ENCODE data around the gene MLC1. TPM values are rescaled to one million over a fixed set of nuclear protein-coding genes. Genes with fewer than 3 reads are reported as not detected.

The MLC1 gene
- total RNA-seq, 1 donor from 2014 or later = not detected

DNA sequence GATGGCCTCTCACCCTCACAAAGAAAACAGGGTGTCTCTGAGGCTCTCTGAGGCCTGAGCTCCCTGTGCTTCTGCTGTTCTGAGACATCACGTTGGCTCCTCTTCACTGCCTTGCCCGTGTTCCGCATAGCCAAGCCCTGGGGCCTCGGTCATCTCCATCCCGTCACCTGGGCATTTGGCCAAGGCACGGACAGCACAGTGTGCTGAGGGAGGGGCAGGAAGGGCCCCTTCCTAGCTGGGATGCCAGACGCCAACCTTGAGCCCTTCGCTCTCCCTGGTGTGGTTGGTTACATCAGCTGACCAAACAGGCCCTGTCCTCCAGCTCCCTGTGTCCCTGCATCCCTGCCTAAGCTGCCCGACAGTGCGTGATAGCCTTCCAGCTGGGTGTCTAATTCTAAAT is 30.5 kb upstream of the MLC1 start:
- intact Hi-C loops (cut with micrococcal nuclease) = no loop called here
- peaks cover 15% of the 10 kb centered on the region for H3K27me3 Mint-ChIP-seq (ENCODE audit: insufficient read depth)
- H3K4me1 Mint-ChIP-seq (ENCODE audit: low read depth) = peaks cover 13% of the 10 kb centered on the region
- H3K4me3 Mint-ChIP-seq = no peak overlapping the region
- no peak for DNase-seq (ENCODE audit: low spot score)
- no peaks in the 10 kb centered on the region for H3K36me3 Mint-ChIP-seq (ENCODE audit: low read depth)
- H3K9me3 Mint-ChIP-seq = no peaks in the 10 kb centered on the region
- H3K27ac Mint-ChIP-seq = no peak overlapping the region

DNA sequence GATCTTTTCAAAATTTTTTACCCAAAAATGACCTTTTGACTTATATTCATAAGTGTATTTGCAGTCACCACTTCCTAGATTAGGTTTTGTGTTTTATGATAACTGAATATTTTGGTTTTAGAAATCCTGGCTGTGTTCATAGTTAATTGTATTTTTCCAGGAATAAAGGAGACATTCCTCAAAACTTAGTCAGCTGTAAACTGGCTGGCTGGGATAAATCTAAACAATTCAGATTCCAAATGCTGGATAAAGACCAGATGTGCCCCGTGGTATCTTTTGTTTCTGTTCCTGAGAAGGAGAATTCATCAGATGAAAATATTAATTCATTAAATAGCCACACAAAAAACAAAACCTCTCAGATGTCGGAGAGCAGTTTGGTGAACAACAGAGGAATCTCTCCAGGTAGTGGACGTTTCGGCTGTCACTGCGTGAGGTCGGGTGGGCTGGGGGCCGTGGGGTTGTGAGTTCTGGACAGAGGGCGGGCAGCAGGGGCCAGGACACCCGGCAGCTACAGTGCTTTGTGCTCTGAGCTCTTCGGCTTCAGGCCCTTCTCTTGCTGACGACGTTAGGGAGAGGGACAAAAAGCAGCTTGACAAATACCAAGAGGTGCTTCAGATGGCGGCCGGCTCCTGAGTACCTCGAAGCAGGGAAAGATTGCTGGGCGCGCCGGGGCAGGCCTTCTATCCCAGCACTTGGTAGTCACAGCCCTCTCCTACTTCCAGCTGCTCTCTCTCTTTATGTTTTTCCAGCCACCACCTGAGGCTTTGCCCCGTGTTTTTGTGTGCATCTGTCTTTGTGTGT is 29.2 kb upstream of the MLC1 start:
- peaks cover 13% of the 10 kb centered on the region for H3K4me1 Mint-ChIP-seq (ENCODE audit: low read depth)
- H3K36me3 Mint-ChIP-seq (ENCODE audit: low read depth) = no peaks in the 10 kb centered on the region
- no peak overlapping the region for H3K27ac Mint-ChIP-seq
- H3K9me3 Mint-ChIP-seq = no peaks in the 10 kb centered on the region
- H3K27me3 Mint-ChIP-seq (ENCODE audit: insufficient read depth) = peaks cover 13% of the 10 kb centered on the region
- no peak overlapping the region for H3K4me3 Mint-ChIP-seq
- DNase-seq (ENCODE audit: low spot score) = no peak
- intact Hi-C loops (cut with micrococcal nuclease) = no loop called here

DNA sequence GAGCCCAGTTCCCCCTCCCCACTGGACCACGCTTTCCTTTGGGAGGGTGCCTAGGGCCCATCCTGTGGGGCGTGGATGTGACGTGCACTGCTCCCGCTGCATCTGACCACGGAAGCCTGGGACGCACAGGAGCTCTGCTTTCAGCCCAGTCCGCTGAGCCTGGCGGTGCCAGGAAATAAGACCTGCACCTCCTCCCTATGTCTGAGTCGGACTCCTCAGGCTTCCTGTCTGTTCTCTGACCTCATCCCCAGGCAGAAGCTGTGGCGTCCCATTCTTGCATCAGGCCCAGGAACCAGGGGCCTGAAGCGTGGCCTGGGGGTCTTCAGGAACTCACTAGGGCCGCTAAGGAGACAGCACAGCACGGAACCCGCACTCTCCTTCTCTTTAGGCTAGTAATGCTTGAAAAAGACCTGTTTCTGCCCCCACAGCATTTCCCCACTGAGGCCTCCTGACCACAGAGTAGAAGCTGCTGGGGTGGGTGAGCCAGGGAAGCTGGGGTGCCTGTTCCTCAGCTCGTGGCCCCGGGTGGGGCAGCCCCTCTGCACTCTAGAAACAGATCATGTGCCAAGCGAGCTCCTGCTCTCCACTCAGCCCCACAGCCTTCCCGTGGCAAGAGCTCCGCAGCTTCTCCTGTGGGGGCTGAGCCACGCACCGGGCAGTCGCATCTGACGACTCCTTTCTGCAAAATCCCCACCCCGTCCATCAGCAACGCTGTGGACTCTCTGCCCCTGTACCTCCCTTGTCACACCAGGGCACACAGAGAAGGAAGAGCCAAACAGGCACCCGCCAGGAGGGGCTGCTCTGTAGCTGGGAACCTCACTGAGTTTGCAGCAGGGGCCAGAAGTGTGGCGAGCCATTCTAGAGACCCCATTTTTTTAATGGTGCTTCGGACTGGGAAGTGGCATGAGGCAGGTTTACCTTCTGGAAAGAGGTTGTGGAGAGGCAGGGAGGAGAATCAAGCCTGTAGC is 27.2 kb upstream of the MLC1 start:
- no peak for DNase-seq (ENCODE audit: low spot score)
- intact Hi-C loops (cut with micrococcal nuclease) = loop anchor here (1.0 kb wide), 1 partner anchor 8 kb away; no protein-coding TSS in a partner anchor
- Mint-ChIP-seq H3K36me3 (ENCODE audit: low read depth) (no peaks in the 10 kb centered on the region), H3K4me1 (ENCODE audit: low read depth) (peaks cover 13% of the 10 kb centered on the region), H3K4me3 (no peak overlapping the region), H3K27ac (no peak overlapping the region), H3K27me3 (ENCODE audit: insufficient read depth) (peaks cover 8% of the 10 kb centered on the region), H3K9me3 (no peaks in the 10 kb centered on the region)

DNA sequence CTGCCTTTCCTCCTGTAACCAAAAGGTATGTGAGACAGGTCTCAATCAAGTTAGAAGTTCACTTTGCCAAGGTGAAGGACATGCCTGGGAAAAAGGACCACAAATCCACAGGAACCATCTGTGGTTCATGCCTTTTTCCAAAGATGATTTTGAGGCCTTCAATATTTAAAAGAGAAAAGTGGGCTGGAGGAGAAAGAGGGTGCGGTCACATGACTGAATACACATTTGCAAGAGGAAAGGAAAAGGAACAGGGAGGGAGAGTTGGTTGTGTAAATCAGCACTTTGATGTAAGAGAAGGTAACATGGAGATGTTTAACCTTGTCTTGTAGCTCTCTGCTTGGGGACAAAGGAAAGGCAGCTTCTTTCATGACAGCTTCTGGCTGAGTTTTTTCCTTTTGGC is 25.8 kb upstream of the MLC1 start:
- H3K27ac Mint-ChIP-seq = no peak overlapping the region
- peaks cover 8% of the 10 kb centered on the region for H3K27me3 Mint-ChIP-seq (ENCODE audit: insufficient read depth)
- H3K36me3 Mint-ChIP-seq (ENCODE audit: low read depth) = no peaks in the 10 kb centered on the region
- peaks cover 14% of the 10 kb centered on the region for H3K4me1 Mint-ChIP-seq (ENCODE audit: low read depth)
- intact Hi-C loops (cut with micrococcal nuclease) = no loop called here
- no peaks in the 10 kb centered on the region for H3K9me3 Mint-ChIP-seq
- DNase-seq (ENCODE audit: low spot score) = no peak
- no peak overlapping the region for H3K4me3 Mint-ChIP-seq

DNA sequence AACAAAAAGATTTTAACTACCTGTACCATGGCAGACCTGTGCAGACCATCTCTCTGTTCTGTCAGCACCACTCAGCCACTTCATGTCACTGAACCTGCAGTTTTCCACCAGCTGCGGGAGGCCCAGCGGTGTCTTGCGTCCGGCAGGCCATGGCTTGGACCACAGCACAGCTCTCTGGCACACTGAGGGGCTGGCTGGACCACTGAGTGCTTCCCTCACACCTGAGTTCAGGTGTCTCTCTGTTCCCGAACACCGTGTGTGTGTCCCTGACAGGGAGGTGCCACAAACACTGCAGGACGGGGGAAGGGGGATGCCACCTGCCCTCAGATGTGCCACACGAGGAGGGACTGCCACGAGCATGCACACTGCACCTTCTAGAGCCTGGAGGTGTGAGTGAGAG is 22.3 kb upstream of the MLC1 start:
- Mint-ChIP-seq H3K9me3 (no peaks in the 10 kb centered on the region), H3K27ac (no peak overlapping the region), H3K36me3 (ENCODE audit: low read depth) (no peaks in the 10 kb centered on the region), H3K4me1 (ENCODE audit: low read depth) (peaks cover 22% of the 10 kb centered on the region), H3K27me3 (ENCODE audit: insufficient read depth) (peaks cover 3% of the 10 kb centered on the region), H3K4me3 (no peak overlapping the region)
- DNase-seq (ENCODE audit: low spot score) = no peak
- intact Hi-C loops (cut with micrococcal nuclease) = no loop called here

DNA sequence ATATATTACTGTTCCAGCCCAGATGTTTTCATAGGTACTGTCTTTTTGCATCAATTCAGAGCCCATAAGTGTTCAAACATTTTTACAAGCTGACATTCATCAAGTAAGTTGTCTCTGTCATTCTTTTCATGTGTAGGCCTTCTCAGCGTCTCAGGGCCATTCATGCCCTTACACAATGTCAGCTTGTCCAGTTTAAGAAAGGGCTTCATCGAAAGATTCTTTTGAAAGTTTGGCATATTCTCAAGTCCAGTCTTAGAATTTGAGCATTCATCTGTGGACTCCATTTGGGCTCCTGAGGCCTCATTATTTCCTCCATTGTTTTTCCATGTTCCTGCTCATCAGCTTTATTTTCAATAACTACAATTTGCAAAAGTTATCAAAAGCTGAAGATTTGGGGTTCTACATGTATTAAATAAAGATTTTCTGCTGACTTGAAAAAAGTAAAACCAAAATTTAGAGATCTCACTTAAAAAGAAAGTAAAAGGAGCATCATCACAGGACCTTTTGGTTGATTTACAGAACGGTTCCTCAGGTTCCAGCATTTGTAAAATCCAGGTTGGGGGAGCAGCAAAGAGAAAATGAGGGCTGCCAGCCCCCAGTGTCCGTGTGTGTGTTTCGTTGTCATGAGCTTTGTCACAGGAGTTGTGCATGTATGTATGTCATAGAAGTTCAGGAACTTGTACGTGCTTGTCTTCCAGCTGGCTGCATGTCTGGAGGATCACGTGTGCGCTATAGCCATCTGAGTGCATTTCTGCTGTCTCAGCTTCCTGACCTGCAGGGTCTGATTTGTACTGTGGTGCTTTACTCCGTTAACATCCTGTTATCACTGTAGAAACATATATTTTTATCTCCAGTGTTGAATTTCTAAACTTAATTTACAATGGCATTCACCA is 20.2 kb upstream of the MLC1 start:
- H3K36me3 Mint-ChIP-seq (ENCODE audit: low read depth) = no peaks in the 10 kb centered on the region
- DNase-seq (ENCODE audit: low spot score) = no peak
- intact Hi-C loops (cut with micrococcal nuclease) = no loop called here
- peaks cover 3% of the 10 kb centered on the region for H3K27me3 Mint-ChIP-seq (ENCODE audit: insufficient read depth)
- H3K4me3 Mint-ChIP-seq = peak overlapping the region; percentile 47
- peak overlapping the region; percentile 73 for H3K27ac Mint-ChIP-seq
- peaks cover 14% of the 10 kb centered on the region for H3K4me1 Mint-ChIP-seq (ENCODE audit: low read depth)
- H3K9me3 Mint-ChIP-seq = no peaks in the 10 kb centered on the region

DNA sequence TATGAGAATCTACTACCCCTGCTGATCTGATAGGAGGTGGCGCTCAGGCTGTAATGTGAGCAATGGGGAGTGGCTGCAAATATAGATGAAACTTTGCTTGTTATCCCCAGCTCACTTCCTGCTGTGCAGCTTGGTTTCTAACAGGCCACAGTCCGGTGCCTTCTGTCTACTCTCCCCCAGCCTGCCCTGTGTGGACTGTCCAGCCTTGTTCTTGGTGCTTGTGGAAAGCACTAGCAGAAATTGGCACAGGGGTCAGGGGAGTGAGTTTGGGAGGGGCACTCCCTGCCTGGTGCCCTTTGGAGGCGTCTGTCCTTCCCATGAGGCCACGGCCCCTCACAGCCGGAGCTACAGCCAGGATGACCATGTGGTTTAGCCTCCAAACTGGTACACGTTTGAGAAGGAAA is 18.9 kb upstream of the MLC1 start:
- Mint-ChIP-seq H3K4me1 (ENCODE audit: low read depth) (peaks cover 14% of the 10 kb centered on the region), H3K27ac (no peak overlapping the region), H3K4me3 (no peak overlapping the region), H3K27me3 (ENCODE audit: insufficient read depth) (peaks cover 3% of the 10 kb centered on the region), H3K9me3 (no peaks in the 10 kb centered on the region), H3K36me3 (ENCODE audit: low read depth) (no peaks in the 10 kb centered on the region)
- intact Hi-C loops (cut with micrococcal nuclease) = loop anchor here (1.0 kb wide), 1 partner anchor 8 kb away; no protein-coding TSS in a partner anchor
- no peak for DNase-seq (ENCODE audit: low spot score)

DNA sequence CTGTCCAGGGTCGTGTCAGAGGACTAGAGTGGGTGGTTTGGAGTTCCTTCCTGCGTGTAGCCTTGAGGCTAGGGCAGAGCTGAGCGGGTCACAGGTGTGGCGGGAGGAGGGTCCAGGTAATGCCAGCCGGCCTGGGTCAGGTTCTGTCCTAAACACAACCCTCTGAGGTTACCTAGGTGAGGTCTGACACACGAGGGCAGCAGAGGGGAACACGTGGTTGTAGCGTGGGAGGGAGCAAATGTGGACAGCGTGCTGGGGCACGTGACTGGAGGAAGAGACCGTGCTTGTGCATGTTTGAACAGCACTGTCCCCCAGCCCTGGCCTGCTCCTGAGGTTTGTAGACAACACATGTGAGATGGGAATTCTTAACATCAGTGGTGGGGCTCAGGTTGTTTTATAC is 17.7 kb upstream of the MLC1 start:
- H3K36me3 Mint-ChIP-seq (ENCODE audit: low read depth) = no peaks in the 10 kb centered on the region
- intact Hi-C loops (cut with micrococcal nuclease) = no loop called here
- DNase-seq (ENCODE audit: low spot score) = no peak
- H3K27me3 Mint-ChIP-seq (ENCODE audit: insufficient read depth) = peaks cover 3% of the 10 kb centered on the region
- no peak overlapping the region for H3K27ac Mint-ChIP-seq
- H3K4me1 Mint-ChIP-seq (ENCODE audit: low read depth) = peaks cover 14% of the 10 kb centered on the region
- no peak overlapping the region for H3K4me3 Mint-ChIP-seq
- no peaks in the 10 kb centered on the region for H3K9me3 Mint-ChIP-seq

DNA sequence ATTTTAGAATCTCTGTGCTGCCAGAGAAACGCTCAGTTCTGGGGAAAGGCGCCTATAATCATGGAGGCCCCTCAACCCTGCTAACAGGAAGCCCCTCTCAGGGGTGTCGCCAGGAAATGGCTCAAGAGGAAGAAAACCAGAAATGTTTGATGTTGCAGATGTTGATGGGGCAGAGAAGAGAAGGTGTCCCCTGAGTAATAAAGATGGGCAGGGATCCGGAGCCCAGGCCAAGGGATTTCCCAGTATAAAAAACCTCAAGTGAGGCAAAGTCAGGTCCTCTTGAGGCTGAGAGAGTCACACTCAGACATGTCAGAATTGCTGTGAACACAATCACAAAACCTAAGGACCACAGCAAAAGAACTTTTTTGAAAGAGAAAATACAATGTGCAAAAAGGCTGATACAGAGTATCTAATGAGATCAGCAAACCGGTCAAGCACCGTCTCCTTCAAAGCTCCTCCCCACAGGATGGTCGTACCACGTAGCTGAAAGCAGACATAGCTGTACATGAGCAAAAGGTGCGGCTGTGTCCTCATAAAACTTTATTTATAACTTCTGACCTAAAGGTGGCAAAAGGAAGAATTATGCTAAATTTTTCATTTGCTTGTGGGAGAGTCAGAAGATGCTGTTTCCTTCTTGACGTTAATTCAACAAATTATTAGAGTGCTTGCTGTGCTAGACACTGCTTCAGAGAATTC is 16.8 kb upstream of the MLC1 start:
- DNase-seq (ENCODE audit: low spot score) = no peak
- Mint-ChIP-seq H3K27me3 (ENCODE audit: insufficient read depth) (peaks cover 8% of the 10 kb centered on the region), H3K4me1 (ENCODE audit: low read depth) (peaks cover 14% of the 10 kb centered on the region), H3K27ac (no peak overlapping the region), H3K9me3 (no peaks in the 10 kb centered on the region), H3K4me3 (no peak overlapping the region), H3K36me3 (ENCODE audit: low read depth) (no peaks in the 10 kb centered on the region)
- intact Hi-C loops (cut with micrococcal nuclease) = no loop called here

DNA sequence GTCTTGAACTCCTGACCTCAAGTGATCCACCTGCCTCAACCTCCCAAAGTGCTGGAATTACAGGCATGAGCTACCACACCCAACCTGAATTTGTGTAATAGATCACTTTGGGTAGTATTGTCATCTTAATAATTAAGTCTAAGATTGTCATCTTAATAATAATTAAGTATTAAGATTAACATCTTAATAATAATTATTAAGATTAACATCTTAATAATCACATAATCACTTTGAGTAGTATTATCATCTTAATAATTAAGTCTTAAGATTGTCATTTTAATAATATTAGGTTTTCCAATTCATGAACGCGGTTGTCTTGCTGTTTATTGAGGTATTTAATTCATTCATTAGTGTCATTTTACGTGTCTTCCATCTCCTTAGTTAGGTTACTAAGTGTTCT is 12.8 kb upstream of the MLC1 start:
- Mint-ChIP-seq H3K4me3 (no peak overlapping the region), H3K27ac (no peak overlapping the region), H3K4me1 (ENCODE audit: low read depth) (no peaks in the 10 kb centered on the region), H3K27me3 (ENCODE audit: insufficient read depth) (peaks cover 19% of the 10 kb centered on the region), H3K36me3 (ENCODE audit: low read depth) (no peaks in the 10 kb centered on the region), H3K9me3 (no peaks in the 10 kb centered on the region)
- intact Hi-C loops (cut with micrococcal nuclease) = no loop called here
- DNase-seq (ENCODE audit: low spot score) = no peak

DNA sequence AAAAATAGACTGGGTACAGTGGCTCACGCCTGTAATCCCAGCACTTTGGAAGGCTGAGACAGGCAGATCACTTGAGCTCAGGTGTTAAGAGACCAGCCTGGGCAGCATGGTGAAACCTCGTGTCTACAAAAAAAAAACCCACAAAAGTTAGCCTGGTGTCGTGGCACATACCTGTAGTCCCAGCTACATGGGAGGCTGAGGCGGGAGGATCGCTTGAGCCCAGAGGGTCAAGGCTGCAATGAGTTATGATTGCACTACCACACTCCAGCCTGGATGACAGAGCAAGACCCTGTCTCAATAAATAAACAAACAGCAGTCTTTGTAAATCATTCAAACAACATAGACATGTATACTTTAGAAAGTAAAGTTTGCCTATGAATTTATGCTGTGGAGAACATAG is 7.1 kb upstream of the MLC1 start:
- H3K36me3 Mint-ChIP-seq (ENCODE audit: low read depth) = no peaks in the 10 kb centered on the region
- no peak for DNase-seq (ENCODE audit: low spot score)
- no peak overlapping the region for H3K27ac Mint-ChIP-seq
- no peaks in the 10 kb centered on the region for H3K4me1 Mint-ChIP-seq (ENCODE audit: low read depth)
- intact Hi-C loops (cut with micrococcal nuclease) = no loop called here
- peaks cover 5% of the 10 kb centered on the region for H3K9me3 Mint-ChIP-seq
- H3K4me3 Mint-ChIP-seq = no peak overlapping the region
- H3K27me3 Mint-ChIP-seq (ENCODE audit: insufficient read depth) = peaks cover 19% of the 10 kb centered on the region
